Endothelial cell (in vitro differentiated cells): ENCODE measurements around the gene RAD1. TPM values are rescaled to one million over a fixed set of nuclear protein-coding genes. Genes with fewer than 3 reads are reported as not detected.

Experiments used
- DNase-seq: peaks from one replicate; pipeline ENCODE4 v3.0.0; 2021; ENCODE audit warnings: low spot score
- H3K27ac Mint-ChIP-seq: one replicate; pipeline ENCODE4 v1.8.0; 2021; ENCODE audit warnings: mixed read lengths, inconsistent platforms; ENCODE audit not compliant: unreplicated experiment
- H3K27me3 Mint-ChIP-seq: one replicate; pipeline ENCODE4 v1.8.0; 2021; ENCODE audit warnings: mild to moderate bottlenecking, moderate library complexity, mixed read lengths, inconsistent platforms; ENCODE audit not compliant: unreplicated experiment
- H3K36me3 Mint-ChIP-seq: one replicate; pipeline ENCODE4 v1.8.0; 2021; ENCODE audit warnings: mild to moderate bottlenecking, low read depth, mixed read lengths, inconsistent platforms; ENCODE audit not compliant: unreplicated experiment
- H3K4me1 Mint-ChIP-seq: one replicate; pipeline ENCODE4 v1.8.0; 2021; ENCODE audit warnings: mild to moderate bottlenecking, mixed read lengths, inconsistent platforms; ENCODE audit not compliant: unreplicated experiment
- H3K4me3 Mint-ChIP-seq: one replicate; pipeline ENCODE4 v1.8.0; 2021; ENCODE audit warnings: mild to moderate bottlenecking, mixed read lengths, inconsistent platforms; ENCODE audit not compliant: unreplicated experiment
- H3K9me3 Mint-ChIP-seq: one replicate; pipeline ENCODE4 v1.8.0; 2021; ENCODE audit warnings: mixed read lengths, inconsistent platforms; ENCODE audit not compliant: unreplicated experiment
- CTCF ChIP-seq: fragments of 200-600 bp; sonication (generic); IDR thresholded peaks from one replicate; pipeline ENCODE4 v1.5.0; 2021; ENCODE audit warnings: antibody characterized with exemption; ENCODE audit not compliant: unreplicated experiment
- total RNA-seq: library from RNA; stranded (reverse); fragmentation: NEBNext Ultra II Directional; extraction: Animal tissue kit (Norgen Biotek cat#: 25700); gene quantifications from one replicate; pipeline ENCODE4 v1.2.1, GENCODE V29; 2021; ENCODE audit not compliant: unreplicated experiment

The RAD1 gene
- total RNA-seq, 1 donor from 2014 or later = 15.2 TPM

GRCh38 chr5:34889394-34889793 is 25.9 kb downstream of the RAD1 start:
- DNase-seq = no peak
- Mint-ChIP-seq H3K4me3 (no peak overlapping the region), H3K27me3 (peaks cover 2% of the 10 kb centered on the region), H3K27ac (no peak overlapping the region), H3K9me3 (no peaks in the 10 kb centered on the region), H3K4me1 (no peaks in the 10 kb centered on the region), H3K36me3 (no peaks in the 10 kb centered on the region)
- no peak for TF ChIP-seq CTCF

DNA sequence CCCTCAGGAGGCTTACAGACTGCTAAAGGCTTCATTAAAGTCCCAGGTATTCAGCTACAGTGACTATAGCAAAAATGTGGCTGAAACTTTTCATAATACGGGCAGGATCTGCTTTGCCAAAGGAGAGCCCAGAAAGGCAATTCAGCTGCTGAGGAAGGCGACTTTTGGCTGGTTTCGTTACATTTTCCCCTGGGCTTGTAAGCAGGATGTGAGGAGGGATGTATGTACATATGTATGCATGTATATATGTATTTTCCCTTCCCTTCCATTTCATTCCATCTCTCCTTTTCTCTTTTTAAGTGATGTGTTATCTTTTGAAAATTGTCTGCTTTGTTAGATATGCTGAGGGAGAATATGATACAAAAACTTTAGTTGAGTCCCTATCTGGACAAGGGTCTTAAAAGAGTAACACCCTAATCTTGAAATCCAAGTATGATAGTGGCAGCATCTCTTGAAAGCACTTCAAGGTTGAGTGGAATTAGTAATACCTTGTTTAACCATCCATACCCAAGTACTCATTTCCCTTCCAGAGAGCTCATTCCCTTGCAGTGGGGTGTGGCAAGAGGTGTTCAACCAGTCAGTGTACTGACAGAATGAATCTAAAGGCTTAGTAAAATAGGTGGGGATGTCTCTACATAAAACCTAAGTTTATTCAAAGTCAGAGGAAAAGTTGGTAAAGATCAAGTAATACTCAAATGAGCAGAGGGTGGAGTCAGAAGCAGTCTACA is 28.7 kb downstream of the RAD1 start:
- Mint-ChIP-seq H3K27me3 (peaks cover 2% of the 10 kb centered on the region), H3K36me3 (no peaks in the 10 kb centered on the region), H3K4me3 (no peak overlapping the region), H3K4me1 (no peaks in the 10 kb centered on the region), H3K27ac (no peak overlapping the region), H3K9me3 (no peaks in the 10 kb centered on the region)
- no peak for TF ChIP-seq CTCF
- DNase-seq = no peak

DNA sequence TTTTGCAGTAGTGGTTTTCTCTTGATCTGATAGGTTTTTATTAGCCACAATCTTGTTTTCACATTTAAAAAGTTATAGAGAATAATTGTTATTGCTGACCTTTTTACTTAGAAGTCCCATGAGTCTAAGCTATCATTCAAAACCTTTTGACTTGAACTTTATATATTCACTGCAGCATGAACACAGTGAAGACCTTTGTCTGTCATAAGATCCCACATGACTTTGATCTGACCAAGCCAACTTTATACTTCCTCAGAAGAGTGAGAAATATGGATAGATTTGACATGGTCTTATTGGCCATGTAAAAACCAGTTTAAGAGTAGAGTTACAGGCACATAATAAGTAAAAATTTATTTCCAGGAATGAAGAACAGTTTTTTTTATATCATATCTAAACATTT is 34.1 kb downstream of the RAD1 start:
- Mint-ChIP-seq H3K27me3 (no peaks in the 10 kb centered on the region), H3K27ac (no peak overlapping the region), H3K4me1 (no peaks in the 10 kb centered on the region), H3K4me3 (no peak overlapping the region), H3K36me3 (no peaks in the 10 kb centered on the region), H3K9me3 (no peaks in the 10 kb centered on the region)
- no peak for TF ChIP-seq CTCF
- DNase-seq = no peak

GRCh38 chr5:34876275-34876674 is 39.0 kb downstream of the RAD1 start:
- Mint-ChIP-seq H3K9me3 (no peaks in the 10 kb centered on the region), H3K27me3 (no peaks in the 10 kb centered on the region), H3K4me3 (no peak overlapping the region), H3K36me3 (no peaks in the 10 kb centered on the region), H3K4me1 (no peaks in the 10 kb centered on the region), H3K27ac (no peak overlapping the region)
- TF ChIP-seq CTCF = no peak
- no peak for DNase-seq

GRCh38 chr5:34870382-34870781 is 44.9 kb downstream of the RAD1 start:
- Mint-ChIP-seq H3K4me1 (no peaks in the 10 kb centered on the region), H3K27ac (no peak overlapping the region), H3K36me3 (no peaks in the 10 kb centered on the region), H3K27me3 (no peaks in the 10 kb centered on the region), H3K9me3 (no peaks in the 10 kb centered on the region), H3K4me3 (no peak overlapping the region)
- no peak for TF ChIP-seq CTCF
- no peak for DNase-seq
